ENCODE results near the gene RBFA.

Gene RBFA

GRCh38 chr18:80077873-80078272 is 43.6 kb downstream of the RBFA start:
- no peak for TF ChIP-seq ZNF707 (tag by site-specific recombination; IDR thresholded peaks at IDR 0.05)
- TF ChIP-seq KLF10 (tag by site-specific recombination; IDR thresholded peaks at IDR 0.05) = no peak
- TF ChIP-seq ZNF26 (tag by site-specific recombination; IDR thresholded peaks at IDR 0.05) = no peak
- no peak for TF ChIP-seq KLF17 (tag by site-specific recombination; IDR thresholded peaks at IDR 0.05)
- no peak for TF ChIP-seq ZNF121 (tag by site-specific recombination; IDR thresholded peaks at IDR 0.05)
- TF ChIP-seq ZNF366 (tag by site-specific recombination; conservative IDR thresholded peaks at IDR 0.05) = no peak
- no peak for TF ChIP-seq ZIC2 (tag by site-specific recombination; IDR thresholded peaks at IDR 0.05)
- TF ChIP-seq MZF1 (tag by site-specific recombination; IDR thresholded peaks at IDR 0.05; ENCODE audit: borderline replicate concordance) = no peak
- TF ChIP-seq EGR2 (tag by site-specific recombination; IDR thresholded peaks at IDR 0.05; ENCODE audit: low read depth) = no peak
- no peak for TF ChIP-seq ZNF701 (tag by site-specific recombination; IDR thresholded peaks at IDR 0.05)
- no peak for TF ChIP-seq HOXD13 (CRISPR knock-in tag; IDR thresholded peaks at IDR 0.05; ENCODE audit: borderline replicate concordance)
- Histone ChIP-seq H3K9me3 (ENCODE audit: control insufficient read depth, insufficient read depth, low read depth, low read length) (no peaks in the 10 kb centered on the region), H3K36me3 (ENCODE audit: control insufficient read depth in 2 of 2, insufficient read depth in 1 of 2, low read length in 2 of 2) (no peaks in the 10 kb centered on the region), H3K4me1 (ENCODE audit: control insufficient read depth, insufficient read depth, low read length) (no peaks in the 10 kb centered on the region), H3K4me3 (ENCODE audit: low read depth, low read length) (no peak overlapping the region), H3K27ac (ENCODE audit: extremely low read depth, low read depth, low read length) (no peak overlapping the region)
- POLR2A ChIA-PET = no interaction called here
- CTCF ChIA-PET = no interaction called here
